SK-N-SH (cell line): ENCODE results near the gene KNCN.

Source experiments
- CTCF ChIP-seq: fragments of 200-600 bp; sonication (generic); IDR thresholded peaks from 2 replicates; pipeline ENCODE4 v1.6.1; 2017; ENCODE audit warnings: antibody characterized with exemption, mild to moderate bottlenecking, moderate library complexity
- EP300 ChIP-seq, 2 experiments: IDR thresholded peaks; 2 replicates each; pipeline versions ENCODE4 v1.4.0 to v1.6.1; 2012; ENCODE audit warnings: borderline replicate concordance in 1 of 2, low read depth in 1 of 2, low read length in 1 of 2
- EZH2phosphoT487 ChIP-seq: fragments of 200-600 bp; sonication (generic); IDR thresholded peaks from 2 replicates; pipeline ENCODE4 v1.6.1; 2017; ENCODE audit warnings: low read depth, mixed run types, mild to moderate bottlenecking, antibody characterized with exemption, moderate library complexity, borderline replicate concordance
- GABPA ChIP-seq: IDR thresholded peaks from 2 replicates; pipeline ENCODE4 v1.4.0; 2012; ENCODE audit warnings: low read depth, mild to moderate bottlenecking
- NFIC ChIP-seq: IDR thresholded peaks from 2 replicates; pipeline ENCODE4 v1.4.0; 2012; ENCODE audit warnings: borderline replicate concordance
- NRF1 ChIP-seq: IDR thresholded peaks from 2 replicates; pipeline ENCODE4 v1.6.1; 2012; ENCODE audit warnings: low read depth, mild to moderate bottlenecking, low read length
- POLR2AphosphoS5 ChIP-seq: IDR thresholded peaks from 2 replicates; pipeline ENCODE4 v1.6.1; 2012; ENCODE audit warnings: low read depth, low read length
- RAD21 ChIP-seq: IDR thresholded peaks from 2 replicates; pipeline ENCODE4 v1.6.1; 2012; ENCODE audit warnings: mild to moderate bottlenecking, low read length
- SIN3A ChIP-seq: IDR thresholded peaks from 2 replicates; pipeline ENCODE4 v1.6.1; 2012; ENCODE audit warnings: low read depth, mild to moderate bottlenecking, low read length, moderate library complexity, borderline replicate concordance
- TCF12 ChIP-seq: IDR thresholded peaks from 2 replicates; pipeline ENCODE4 v1.4.0; 2012
- TEAD4 ChIP-seq: IDR thresholded peaks from 2 replicates; pipeline ENCODE4 v1.4.0; 2012; ENCODE audit warnings: mild to moderate bottlenecking, borderline replicate concordance; ENCODE audit not compliant: insufficient read depth
- USF2 ChIP-seq: fragments of 150-350 bp; IDR thresholded peaks from 2 replicates; pipeline ENCODE4 v1.6.1; 2017; ENCODE audit warnings: antibody characterized with exemption, low read length, low read depth, borderline replicate concordance
- TF ChIP-seq, protein P1 (sequence below): IDR thresholded peaks from 2 replicates; pipeline ENCODE4 v1.4.0; 2012; ENCODE audit warnings: low read depth

DNA sequence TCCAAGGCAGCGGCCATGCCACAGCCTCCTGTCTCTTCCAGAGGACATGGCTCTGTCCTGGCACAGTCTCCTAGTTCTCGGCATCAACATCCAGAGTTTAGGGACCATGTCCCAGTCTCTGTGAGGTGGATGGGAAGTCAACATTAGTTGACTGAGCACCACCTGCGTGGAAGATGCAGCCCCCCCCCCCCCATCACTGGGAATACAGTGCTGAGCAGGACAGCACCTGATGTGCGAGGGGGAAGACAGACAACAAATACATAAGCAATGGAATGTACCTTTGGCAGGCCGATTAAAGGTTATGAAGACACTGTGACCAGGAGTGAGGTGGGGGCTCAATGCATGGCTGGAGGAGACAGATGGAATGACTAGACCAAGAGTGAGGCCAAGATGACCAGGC lies 26.6 kb downstream of the KNCN start:
- TF ChIP-seq POLR2AphosphoS5 (no peak), USF2 (no peak), NFIC (no peak), CTCF (no peak), TCF12 (no peak), GABPA (no peak), EZH2phosphoT487 (no peak), RAD21 (no peak), SIN3A (no peak), TEAD4 (no peak), EP300 (IDR thresholded peaks at IDR 0.05; ENCODE audit: borderline replicate concordance in 1 of 2, low read depth in 1 of 2, low read length in 1 of 2) (no peak), NRF1 (no peak)
- TF ChIP-seq, protein P1, sequence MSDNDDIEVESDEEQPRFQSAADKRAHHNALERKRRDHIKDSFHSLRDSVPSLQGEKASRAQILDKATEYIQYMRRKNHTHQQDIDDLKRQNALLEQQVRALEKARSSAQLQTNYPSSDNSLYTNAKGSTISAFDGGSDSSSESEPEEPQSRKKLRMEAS = no peak
